A673 (cell line): Measurements from ENCODE around the gene IGFBP4.

Experiments
- EZH2 ChIP-seq: fragments of 200-600 bp; sonication (generic); IDR thresholded peaks from 2 replicates; pipeline ENCODE4 v1.6.1; 2017; ENCODE audit warnings: borderline replicate concordance, low read depth, mild to moderate bottlenecking, mixed read lengths, antibody characterized with exemption, low read length; ENCODE audit not compliant: poor library complexity, severe bottlenecking
- TF ChIP-seq, protein P1 (sequence below): fragments of 300-800, 200-600 bp; sonication (generic); conservative IDR thresholded peaks from 2 replicates; pipeline ENCODE4 v1.5.1; 2017; ENCODE audit warnings: low read depth, mild to moderate bottlenecking, antibody characterized with exemption, low read length, moderate library complexity, mixed read lengths

DNA sequence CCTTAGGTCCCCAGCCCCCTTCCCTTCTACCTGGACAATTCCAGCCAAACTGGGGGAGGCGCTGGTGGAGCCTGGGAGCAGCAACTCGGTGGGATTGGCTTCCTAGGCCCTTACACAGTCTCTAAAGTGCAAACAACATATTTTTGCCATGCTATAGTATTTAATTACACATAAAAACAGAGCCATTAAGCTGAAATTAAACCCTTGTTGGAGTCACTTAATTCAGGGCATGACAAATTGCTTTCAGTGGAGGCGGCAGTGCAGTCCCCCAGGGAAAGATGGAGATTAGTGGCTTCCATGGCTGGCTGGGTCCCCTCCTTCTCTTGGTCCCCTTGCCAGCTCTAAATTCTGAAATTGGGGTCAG, 17.3 kb downstream of the IGFBP4 start:
- TF ChIP-seq, protein P1, sequence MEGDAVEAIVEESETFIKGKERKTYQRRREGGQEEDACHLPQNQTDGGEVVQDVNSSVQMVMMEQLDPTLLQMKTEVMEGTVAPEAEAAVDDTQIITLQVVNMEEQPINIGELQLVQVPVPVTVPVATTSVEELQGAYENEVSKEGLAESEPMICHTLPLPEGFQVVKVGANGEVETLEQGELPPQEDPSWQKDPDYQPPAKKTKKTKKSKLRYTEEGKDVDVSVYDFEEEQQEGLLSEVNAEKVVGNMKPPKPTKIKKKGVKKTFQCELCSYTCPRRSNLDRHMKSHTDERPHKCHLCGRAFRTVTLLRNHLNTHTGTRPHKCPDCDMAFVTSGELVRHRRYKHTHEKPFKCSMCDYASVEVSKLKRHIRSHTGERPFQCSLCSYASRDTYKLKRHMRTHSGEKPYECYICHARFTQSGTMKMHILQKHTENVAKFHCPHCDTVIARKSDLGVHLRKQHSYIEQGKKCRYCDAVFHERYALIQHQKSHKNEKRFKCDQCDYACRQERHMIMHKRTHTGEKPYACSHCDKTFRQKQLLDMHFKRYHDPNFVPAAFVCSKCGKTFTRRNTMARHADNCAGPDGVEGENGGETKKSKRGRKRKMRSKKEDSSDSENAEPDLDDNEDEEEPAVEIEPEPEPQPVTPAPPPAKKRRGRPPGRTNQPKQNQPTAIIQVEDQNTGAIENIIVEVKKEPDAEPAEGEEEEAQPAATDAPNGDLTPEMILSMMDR, result no peak
- no peak for TF ChIP-seq EZH2
